M059J (cell line): ENCODE measurements around the gene DGCR2. TPM values are rescaled to one million over a fixed set of nuclear protein-coding genes. Genes with fewer than 3 reads are reported as not detected.

Source experiments
- DNase-seq: peaks from one replicate; pipeline ENCODE4 v3.0.0-alpha.2; 2012; ENCODE audit warnings: low read depth
- total RNA-seq: library from RNA; depleted of rRNA; stranded (reverse); fragments of >200 nt; shearing (Covaris generic); gene quantifications from 2 replicates; pipeline ENCODE4 v1.2.3, GENCODE V29; 2014

The DGCR2 gene
- total RNA-seq, 1 experiment from 2014 or later = 33.7 TPM

DNA sequence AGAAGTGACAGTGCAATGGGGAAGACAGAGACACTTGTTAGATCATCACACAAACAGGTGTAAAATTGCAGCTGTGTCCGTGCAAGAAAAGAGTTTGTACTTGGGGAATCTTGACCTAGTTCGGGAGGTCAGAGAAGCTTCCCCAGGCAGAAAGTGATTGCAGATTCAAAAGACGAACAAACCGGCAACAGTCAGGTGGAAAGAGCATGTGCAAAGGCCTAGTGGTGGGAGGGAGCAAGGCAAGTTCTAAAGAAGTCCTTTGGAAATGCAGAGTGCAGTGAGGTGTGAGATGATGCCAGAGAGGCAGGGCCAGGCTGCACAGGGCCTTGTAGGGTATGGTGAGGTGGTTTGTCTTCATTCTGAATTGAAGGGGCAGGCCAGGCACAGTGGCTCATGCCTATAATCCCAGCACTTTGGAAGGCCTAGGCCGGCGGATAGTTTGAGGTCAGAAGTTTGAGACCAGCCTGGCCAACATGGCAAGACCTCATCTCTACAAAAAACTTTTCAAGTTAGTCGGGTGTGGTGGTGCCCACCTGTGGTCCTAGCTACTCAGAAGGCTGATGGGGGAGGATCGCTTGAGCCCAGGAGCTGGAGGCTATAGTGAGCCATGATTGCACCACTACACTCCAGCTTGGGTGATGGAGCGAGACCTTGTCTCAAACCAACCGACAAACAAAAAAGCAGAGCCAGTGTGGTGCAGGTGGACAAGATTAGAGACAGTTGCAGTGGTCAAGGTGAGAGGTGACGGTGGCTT lies 24.2 kb upstream of the DGCR2 start:
- DNase-seq = no peak

DNA sequence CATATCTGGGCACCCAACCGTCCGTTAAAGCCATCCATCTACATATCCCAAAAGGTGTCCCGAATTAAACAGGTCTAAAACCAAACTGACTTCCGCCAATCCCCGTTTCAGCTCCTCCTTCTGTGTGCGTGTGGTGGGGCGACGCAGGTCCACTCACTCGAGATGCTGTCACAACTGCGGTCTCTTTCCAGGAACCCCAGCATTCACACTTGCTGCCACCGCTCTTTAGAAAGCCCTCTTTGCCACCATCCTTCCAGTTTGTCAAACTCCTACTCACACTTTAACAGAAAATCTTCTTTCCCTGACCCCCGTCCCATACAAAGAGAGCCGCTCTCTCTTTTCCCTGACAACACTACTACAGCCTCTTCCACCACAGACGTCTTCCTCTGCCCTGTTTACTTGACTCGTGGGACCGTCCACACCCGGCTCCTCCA lies 21.8 kb upstream of the DGCR2 start:
- DNase-seq = peak; percentile 16

DNA sequence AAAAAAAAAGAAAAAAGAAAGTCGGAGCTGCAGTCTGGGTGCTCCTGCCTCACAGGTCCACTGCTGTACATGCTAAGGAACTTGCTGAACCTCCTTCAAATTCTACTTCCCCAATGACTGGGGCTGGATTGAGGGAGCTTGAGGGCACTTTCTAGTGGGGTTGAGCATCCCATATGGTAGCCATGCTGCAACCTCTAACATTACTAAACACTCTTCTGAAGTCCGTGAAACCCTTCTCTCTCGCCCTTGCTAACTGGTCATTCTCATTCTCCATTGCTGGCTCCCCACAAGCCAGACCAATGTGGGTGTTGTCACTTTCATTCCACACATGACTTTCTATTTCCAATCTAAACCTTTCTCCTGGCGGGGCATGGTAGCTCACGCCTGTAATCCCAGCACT lies 21.0 kb upstream of the DGCR2 start:
- no peak for DNase-seq

DNA sequence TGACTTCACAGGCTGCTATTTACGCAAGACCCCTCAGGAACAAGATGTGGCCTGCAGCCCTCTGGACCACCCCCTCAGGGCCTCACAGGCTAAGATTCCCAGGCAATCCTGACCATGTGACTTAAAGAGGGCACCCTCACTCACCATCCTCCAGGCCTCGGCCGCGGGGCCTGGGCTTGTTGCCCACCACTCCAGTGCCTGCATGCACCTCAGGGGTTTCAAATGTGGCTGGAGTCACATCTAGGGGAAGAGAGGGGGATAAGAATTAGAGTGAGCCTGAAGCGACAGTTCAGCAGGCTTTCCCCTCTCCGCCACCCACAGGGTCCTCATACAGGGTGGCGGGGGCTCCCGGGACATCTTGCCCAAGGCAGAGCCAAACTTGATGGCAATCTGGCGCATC lies 20.2 kb upstream of the DGCR2 start:
- no peak for DNase-seq

DNA sequence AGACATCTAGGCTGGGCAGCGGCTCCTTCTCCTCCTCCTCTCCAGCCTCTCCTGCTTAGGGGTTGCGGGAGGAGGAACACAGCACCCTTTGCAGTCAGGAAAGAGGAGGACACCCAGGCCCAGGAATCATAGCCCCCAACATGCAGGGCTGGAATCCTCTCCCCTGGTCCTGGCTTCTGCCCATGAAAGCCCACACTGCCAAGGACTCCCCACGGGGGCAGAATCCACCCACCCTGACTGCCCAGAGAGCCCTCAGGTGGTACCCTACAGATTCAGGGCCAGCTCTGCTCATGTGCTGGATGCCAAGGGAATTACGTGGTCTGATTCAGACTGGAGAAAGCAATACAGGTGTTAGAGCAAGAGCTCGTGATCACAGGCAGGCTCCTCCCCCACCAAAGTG lies 17.8 kb upstream of the DGCR2 start:
- DNase-seq = no peak

DNA sequence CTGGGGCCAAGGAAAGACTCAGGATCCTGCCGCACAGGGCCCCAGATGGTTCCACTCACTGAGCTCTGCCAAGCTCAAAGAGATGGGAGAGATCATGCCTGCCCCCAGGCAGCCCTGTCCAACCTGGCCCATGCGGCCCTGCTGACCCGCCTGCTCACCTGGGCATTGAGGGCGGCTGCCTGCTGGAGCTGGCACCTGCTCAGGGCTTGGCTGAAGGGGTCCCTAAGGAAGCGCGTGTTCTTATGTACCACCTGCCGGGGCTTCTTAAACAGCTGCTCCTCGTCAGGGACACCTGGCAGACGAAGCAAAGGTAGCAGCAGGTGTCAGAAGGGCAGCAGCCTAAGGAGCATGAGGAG lies 16.8 kb upstream of the DGCR2 start:
- no peak for DNase-seq

- no peak for DNase-seq
Observed at GRCh38 chr22:19138217-19139000, 16.2 kb upstream of the DGCR2 start.

- no peak for DNase-seq
Observed at GRCh38 chr22:19137384-19138216, 15.4 kb upstream of the DGCR2 start.

DNA sequence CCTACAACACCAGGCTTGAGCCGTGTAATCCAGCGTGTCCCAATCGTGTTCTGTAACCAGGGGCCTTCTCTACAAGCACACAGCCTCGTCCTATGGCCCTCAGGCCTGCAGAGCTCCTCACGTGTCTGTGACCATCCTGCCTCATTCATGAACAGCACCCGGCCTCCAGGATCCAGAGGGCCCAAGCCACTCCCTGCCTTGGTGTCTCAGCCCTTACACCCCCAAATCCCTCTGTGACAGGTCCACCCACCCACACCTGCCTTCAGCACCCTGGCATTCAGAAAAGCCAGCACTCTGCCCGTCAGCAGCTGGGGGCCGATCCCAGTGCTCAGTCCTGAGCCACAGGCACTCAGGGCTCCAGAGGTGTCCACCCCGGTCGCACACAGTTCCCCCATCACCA lies 14.7 kb upstream of the DGCR2 start:
- no peak for DNase-seq

GRCh38 chr22:19134874-19135273 lies 12.7 kb upstream of the DGCR2 start:
- DNase-seq = no peak

GRCh38 chr22:19134176-19134831 lies 12.1 kb upstream of the DGCR2 start:
- no peak for DNase-seq

GRCh38 chr22:19133561-19133960 lies 11.3 kb upstream of the DGCR2 start:
- DNase-seq = no peak

GRCh38 chr22:19132693-19133400 lies 10.6 kb upstream of the DGCR2 start:
- DNase-seq = no peak

DNA sequence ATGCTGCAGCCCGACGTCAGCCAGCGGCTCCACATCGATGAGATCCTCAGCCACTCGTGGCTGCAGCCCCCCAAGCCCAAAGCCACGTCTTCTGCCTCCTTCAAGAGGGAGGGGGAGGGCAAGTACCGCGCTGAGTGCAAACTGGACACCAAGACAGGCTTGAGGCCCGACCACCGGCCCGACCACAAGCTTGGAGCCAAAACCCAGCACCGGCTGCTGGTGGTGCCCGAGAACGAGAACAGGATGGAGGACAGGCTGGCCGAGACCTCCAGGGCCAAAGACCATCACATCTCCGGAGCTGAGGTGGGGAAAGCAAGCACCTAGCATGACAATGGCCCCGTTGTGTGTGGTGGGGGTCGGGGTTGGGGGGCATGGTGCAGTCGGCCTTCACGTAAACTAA lies 9.9 kb upstream of the DGCR2 start:
- no peak for DNase-seq

DNA sequence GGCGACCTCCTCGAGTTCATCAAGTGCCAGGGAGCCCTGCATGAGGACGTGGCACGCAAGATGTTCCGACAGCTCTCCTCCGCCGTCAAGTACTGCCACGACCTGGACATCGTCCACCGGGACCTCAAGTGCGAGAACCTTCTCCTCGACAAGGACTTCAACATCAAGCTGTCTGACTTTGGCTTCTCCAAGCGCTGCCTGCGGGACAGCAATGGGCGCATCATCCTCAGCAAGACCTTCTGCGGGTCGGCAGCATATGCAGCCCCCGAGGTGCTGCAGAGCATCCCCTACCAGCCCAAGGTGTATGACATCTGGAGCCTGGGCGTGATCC lies 9.4 kb upstream of the DGCR2 start:
- DNase-seq = no peak

GRCh38 chr22:19130959-19131684 lies 8.9 kb upstream of the DGCR2 start, which contains the start of gene TSSK2:
Gene TSSK2, plus strand, starts transcription at chr22:19131308. Its CDS starts 92 bp downstream, at chr22:19131400.
- DNase-seq = no peak

GRCh38 chr22:19129871-19130270 lies 7.7 kb upstream of the DGCR2 start:
- no peak for DNase-seq

DNA sequence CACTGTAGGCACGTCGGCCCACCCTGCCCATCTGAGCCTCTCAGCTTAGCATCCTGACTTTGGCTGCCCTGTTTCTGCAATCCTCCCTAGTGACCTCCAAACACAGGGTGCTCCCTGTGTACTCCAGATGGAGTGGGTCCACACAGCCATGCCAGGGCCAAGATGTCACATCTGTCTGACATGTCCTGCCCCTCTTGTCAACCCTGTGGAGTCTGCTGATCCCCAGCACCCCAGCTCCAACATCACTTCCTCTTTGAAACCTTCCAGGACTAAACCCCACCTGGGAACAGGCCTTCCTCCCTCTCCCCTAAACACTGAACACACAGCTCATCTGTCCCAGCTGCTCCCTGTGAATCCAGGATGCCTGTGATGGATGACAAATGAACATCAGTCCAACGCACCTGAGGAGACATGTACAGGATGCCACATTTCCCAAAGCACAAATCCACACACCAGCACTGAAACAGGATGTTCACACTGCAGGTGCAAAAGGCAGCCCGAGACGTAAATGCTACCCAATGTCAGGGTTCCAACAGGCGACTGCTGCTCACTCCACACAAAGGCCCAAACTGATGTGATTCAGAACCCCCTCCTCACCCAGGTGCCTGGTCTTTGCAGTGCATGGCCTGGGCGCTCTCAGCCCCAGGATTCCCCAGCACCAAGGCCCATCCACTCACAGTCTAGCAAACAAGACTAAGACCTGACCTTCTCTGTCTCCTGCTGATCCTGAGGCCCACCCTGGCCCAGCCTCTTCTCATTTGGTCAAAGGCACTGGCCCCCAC lies 6.9 kb upstream of the DGCR2 start:
- no peak for DNase-seq

DNA sequence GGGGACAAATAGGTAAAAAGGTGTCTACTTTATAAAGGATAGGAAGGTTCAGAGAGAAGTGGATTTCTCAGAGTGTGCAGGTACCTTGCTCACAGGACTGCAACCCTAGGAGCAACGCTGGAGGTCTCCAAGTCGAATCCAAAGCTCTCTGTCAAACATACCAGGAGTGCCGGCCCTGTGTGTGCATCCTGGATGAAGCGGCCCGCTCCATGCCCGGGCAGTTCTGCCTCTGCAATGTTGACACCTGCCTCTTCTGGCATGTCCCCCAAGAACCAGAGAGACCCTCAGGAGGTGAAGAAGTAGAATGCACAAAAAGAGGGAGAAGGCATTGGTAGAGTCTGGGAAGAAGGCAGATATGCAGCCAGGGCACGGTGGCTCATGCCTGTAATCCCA lies 5.8 kb upstream of the DGCR2 start:
- no peak for DNase-seq
